Endothelial cell of umbilical vein (primary cell): ENCODE measurements around the gene PIK3C3. TPM values are rescaled to one million over a fixed set of nuclear protein-coding genes. Genes with fewer than 3 reads are reported as not detected.

ENCODE experiments used
- BruUV-seq: library from RNA; stranded (reverse); fragments of 400-500 nt; replicated peaks from 2 replicates; lab custom pipeline; 2021; lab: Mats Ljungman, UMichigan
- CTCF ChIA-PET: fragments of 300-600, 350-600 bp; sonication (Branson Sonifier 250); formaldehyde crosslinking; loops from one replicate; lab custom pipeline; 2021; ENCODE audit warnings: antibody characterized with exemption, inconsistent platforms; lab: Charles Lee
- POLR2A ChIA-PET: fragments of 300-600, 350-600 bp; sonication (Branson Sonifier 250); formaldehyde crosslinking; loops from one replicate; lab custom pipeline; 2021; ENCODE audit warnings: antibody characterized with exemption, inconsistent platforms; lab: Charles Lee
- DNase-seq: peaks from one replicate; pipeline ENCODE4 v3.0.0-alpha.2; 2011; ENCODE audit warnings: low read depth, low spot score
- FAIRE-seq: peaks from 2 replicates; lab custom pipeline; 2011; peaks lifted over from hg19 to GRCh38; lab: Jason Lieb, UNC
- H2AFZ ChIP-seq: 2 replicates; pipeline ENCODE4 v1.6.0; 2012; ENCODE audit warnings: low read depth, low read length, control low read depth, inconsistent platforms
- H3K27ac ChIP-seq: 2 replicates; pipeline ENCODE4 v1.5.1; 2011; ENCODE audit warnings: low read depth, mild to moderate bottlenecking, control low read depth, low read length, moderate library complexity; ENCODE audit not compliant: insufficient read depth
- H3K27me3 ChIP-seq, 2 experiments: 2 replicates each; pipeline versions ENCODE4 v1.6.0 to v1.6.1; 2011; ENCODE audit warnings: low read length in 2 of 2, mixed read lengths in 1 of 2; ENCODE audit not compliant: control insufficient read depth in 2 of 2, insufficient read depth in 2 of 2
- H3K36me3 ChIP-seq, 2 experiments: 2 replicates in 1 of 2; 3 replicates in 1 of 2; pipeline ENCODE4 v1.5.1; 2011; ENCODE audit warnings: low read length in 2 of 2, mild to moderate bottlenecking in 1 of 2, moderate library complexity in 1 of 2; ENCODE audit not compliant: control insufficient read depth in 2 of 2, insufficient read depth in 2 of 2; ENCODE audit errors: extremely low read depth in 1 of 2
- H3K4me1 ChIP-seq: 3 replicates; pipeline ENCODE4 v1.5.1; 2011; ENCODE audit warnings: mild to moderate bottlenecking, low read length; ENCODE audit not compliant: control insufficient read depth, insufficient read depth; ENCODE audit errors: extremely low read depth
- H3K4me2 ChIP-seq: 2 replicates; pipeline ENCODE4 v1.6.1; 2011; ENCODE audit warnings: low read length, control low read depth, mixed read lengths; ENCODE audit not compliant: insufficient read depth
- H3K4me3 ChIP-seq, 3 experiments: fragments of 200-600 bp in 1 of 3; sonication (generic), shearing (Covaris generic) in 1 of 3; replicated peaks in 1 of 3; 2 replicates each; pipeline ENCODE4 v1.5.1; 2011 to 2016; ENCODE audit warnings: control low read depth in 3 of 3, low read length in 3 of 3, mild to moderate bottlenecking in 2 of 3, inconsistent platforms in 1 of 3, low read depth in 1 of 3, moderate library complexity in 1 of 3; ENCODE audit not compliant: insufficient read depth in 1 of 3
- H3K79me2 ChIP-seq: 2 replicates; pipeline ENCODE4 v1.6.0; 2012; ENCODE audit warnings: low read length, inconsistent platforms; ENCODE audit not compliant: control insufficient read depth, insufficient read depth
- H3K9ac ChIP-seq: replicated peaks from 2 replicates; pipeline ENCODE3; 2011; ENCODE audit warnings: low read length, control low read depth; ENCODE audit not compliant: insufficient read depth; ENCODE audit errors: extremely low read depth
- H3K9me1 ChIP-seq: replicated peaks from 3 replicates; pipeline ENCODE4 v1.6.0; 2011; ENCODE audit warnings: mild to moderate bottlenecking, low read length; ENCODE audit not compliant: control insufficient read depth, insufficient read depth; ENCODE audit errors: extremely low read depth
- H3K9me3 ChIP-seq: replicated peaks from 2 replicates; pipeline ENCODE4 v1.5.1; 2012; ENCODE audit warnings: low read length, inconsistent platforms; ENCODE audit not compliant: control insufficient read depth, insufficient read depth
- H4K20me1 ChIP-seq: replicated peaks from 2 replicates; pipeline ENCODE3; 2011; ENCODE audit warnings: mild to moderate bottlenecking, low read length; ENCODE audit not compliant: control insufficient read depth, insufficient read depth; ENCODE audit errors: extremely low read depth
- CTCF ChIP-seq, 2 donors: IDR thresholded peaks; 1 replicate in 1 of 2; 2 replicates in 1 of 2; pipeline ENCODE4 v1.5.1; 2011; ENCODE audit warnings: low read length in 2 of 2, mild to moderate bottlenecking in 2 of 2, moderate library complexity in 2 of 2, control low read depth in 1 of 2, inconsistent platforms in 1 of 2, low read depth in 1 of 2; ENCODE audit not compliant: insufficient read depth in 1 of 2; ENCODE audit errors: extremely low read depth in 1 of 2
- EZH2 ChIP-seq: IDR thresholded peaks from 2 replicates; pipeline ENCODE4 v1.6.1; 2012; ENCODE audit warnings: borderline replicate concordance, low read depth, mild to moderate bottlenecking, moderate library complexity, low read length, inconsistent platforms; ENCODE audit not compliant: severe bottlenecking
- FOS ChIP-seq: IDR thresholded peaks from 2 replicates; pipeline ENCODE4 v1.6.1; 2011; ENCODE audit warnings: mild to moderate bottlenecking, low read length, moderate library complexity, borderline replicate concordance; ENCODE audit not compliant: insufficient read depth
- GATA2 ChIP-seq: IDR thresholded peaks from 2 replicates; pipeline ENCODE4 v1.7.0; 2011; ENCODE audit warnings: low read depth, mild to moderate bottlenecking, moderate library complexity, mixed read lengths, low read length; ENCODE audit not compliant: insufficient read length, insufficient read depth
- JUN ChIP-seq: IDR thresholded peaks from 2 replicates; pipeline ENCODE4 v1.6.1; 2011; ENCODE audit warnings: borderline replicate concordance, low read depth; ENCODE audit not compliant: insufficient read length, insufficient read depth
- MAX ChIP-seq: IDR thresholded peaks from 2 replicates; pipeline ENCODE4 v1.6.1; 2011; ENCODE audit not compliant: insufficient read depth, insufficient read length
- MYC ChIP-seq: IDR thresholded peaks from one replicate; pipeline ENCODE4 v1.6.1; 2011; ENCODE audit warnings: mild to moderate bottlenecking, low read depth, low read length
- POLR2A ChIP-seq: IDR thresholded peaks from 2 replicates; pipeline ENCODE4 v1.6.1; 2012; ENCODE audit warnings: low read depth, mild to moderate bottlenecking, control low read depth, low read length
- POLR2AphosphoS5 ChIP-seq: IDR thresholded peaks from 2 replicates; pipeline ENCODE4 v1.6.1; 2012; ENCODE audit warnings: low read depth, mild to moderate bottlenecking, control low read depth, low read length, moderate library complexity; ENCODE audit not compliant: insufficient read depth
- dilution Hi-C: fragments of 300-500 bp; cut with MboI; formaldehyde crosslinking; loops from one replicate; pipeline ENCODE4 v1.15.0; 2019; ENCODE audit warnings: low sequenced_read_pairs; ENCODE audit not compliant: extremely low pct_ligation_motif_present
- intact Hi-C: fragments of 100-400 bp; cut with micrococcal nuclease; formaldehyde crosslinking; loops from one replicate; pipeline ENCODE4 v1.10.0; 2022
- polyA plus RNA-seq, 4 experiments: library from polyadenylated mRNA; depleted of rRNA in 3 of 4; stranded (reverse) in 3 of 4; unstranded in 1 of 4; fragments of >200 nt; gene quantifications; 2 replicates each; pipeline versions ENCODE4 v1.2.1 to v1.2.3, GENCODE V29; 2011 to 2012; ENCODE audit warnings: missing spikeins in 1 of 4
- total RNA-seq: library from RNA; stranded (reverse); gene quantifications from 2 replicates; pipeline ENCODE4 v1.2.3, GENCODE V29; 2021

PIK3C3 gene
- total and polyA plus RNA-seq, 2 donors (not counting 3 experiments of a cell fraction or from before 2014, with no cell fraction given): 19.5 to 47.3 TPM

- Histone ChIP-seq H3K4me1 (no peaks in the 10 kb centered on the region), H3K36me3 (peaks cover 0 to 2% of the 10 kb centered on the region in 2 experiments), H2AFZ (no peak overlapping the region), H3K9ac (no peak overlapping the region), H3K27ac (no peak overlapping the region), H3K27me3 (no peaks in the 10 kb centered on the region), H3K79me2 (no peaks in the 10 kb centered on the region), H4K20me1 (no peaks in the 10 kb centered on the region), H3K4me2 (no peak overlapping the region), H3K9me1 (no peaks in the 10 kb centered on the region), H3K4me3 (no peak overlapping the region), H3K9me3 (no peaks in the 10 kb centered on the region)
- BruUV-seq: no TSS peak
- FAIRE-seq (no peak), DNase-seq (no peak)
- dilution Hi-C loops: no loop called here
- intact Hi-C loops: no loop called here
- TF ChIP-seq MAX (no peak), GATA2 (no peak), POLR2A (no peak), CTCF (IDR thresholded peaks at IDR 0.05; ENCODE audit: extremely low read depth in 1 of 2, insufficient read depth in 1 of 2, low read depth in 1 of 2, low read length in 2 of 2) (no peak), JUN (no peak), EZH2 (no peak), POLR2AphosphoS5 (no peak), FOS (no peak), MYC (no peak)
- ChIA-PET POLR2A (no interaction called here), CTCF (interaction anchor here (1.3 to 1.9 kb wide), 3 partner anchors 10 to 36 kb away, joined by 4 to 6 read pairs (median 5); no protein-coding TSS in a partner anchor)
Observed at GRCh38 chr18:42078711-42079110, 123.7 kb downstream of the PIK3C3 start.
